Stimulated activated CD4-positive, alpha-beta T cell treated with anti-CD3 and anti-CD28 coated beads, Interleukin-12 subunit alpha, Interleukin-12 subunit beta, amount 100 ng/mL, for 48 hours (primary cell): ENCODE results near the gene CFAP119.
A peak's percentile ranks its signal among the peaks of the same experiment; 100 is the strongest.

Experiments
- DNase-seq, 3 donors: peaks; one replicate each; pipeline ENCODE4 v3.0.0-alpha.2; 2020; ENCODE audit warnings: low read depth in 2 of 3, low spot score in 1 of 3

Gene CFAP119

DNA sequence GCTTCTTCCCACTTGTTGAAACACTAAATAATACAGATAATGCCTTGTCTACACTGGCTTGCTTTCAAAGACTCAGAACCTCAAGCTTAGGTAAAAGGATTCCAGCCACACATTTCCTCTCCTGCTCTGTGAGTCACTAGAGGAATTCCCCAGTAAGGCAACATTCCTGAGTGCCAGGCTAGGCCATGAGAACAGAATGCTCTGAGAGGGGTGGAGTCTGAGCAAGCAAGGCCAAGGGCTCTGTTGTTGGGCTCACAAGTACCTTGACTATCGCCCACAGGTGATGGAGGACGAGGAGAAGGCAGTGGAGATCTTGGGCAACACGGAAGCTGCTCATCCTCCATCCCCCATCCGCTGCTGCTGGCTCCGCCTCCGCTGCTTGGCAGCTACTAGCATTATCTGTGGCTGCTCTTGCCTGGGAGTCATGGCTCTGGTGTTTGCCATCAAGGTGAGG, 20.4 kb downstream of the CFAP119 start:
- DNase-seq = no peak

DNA sequence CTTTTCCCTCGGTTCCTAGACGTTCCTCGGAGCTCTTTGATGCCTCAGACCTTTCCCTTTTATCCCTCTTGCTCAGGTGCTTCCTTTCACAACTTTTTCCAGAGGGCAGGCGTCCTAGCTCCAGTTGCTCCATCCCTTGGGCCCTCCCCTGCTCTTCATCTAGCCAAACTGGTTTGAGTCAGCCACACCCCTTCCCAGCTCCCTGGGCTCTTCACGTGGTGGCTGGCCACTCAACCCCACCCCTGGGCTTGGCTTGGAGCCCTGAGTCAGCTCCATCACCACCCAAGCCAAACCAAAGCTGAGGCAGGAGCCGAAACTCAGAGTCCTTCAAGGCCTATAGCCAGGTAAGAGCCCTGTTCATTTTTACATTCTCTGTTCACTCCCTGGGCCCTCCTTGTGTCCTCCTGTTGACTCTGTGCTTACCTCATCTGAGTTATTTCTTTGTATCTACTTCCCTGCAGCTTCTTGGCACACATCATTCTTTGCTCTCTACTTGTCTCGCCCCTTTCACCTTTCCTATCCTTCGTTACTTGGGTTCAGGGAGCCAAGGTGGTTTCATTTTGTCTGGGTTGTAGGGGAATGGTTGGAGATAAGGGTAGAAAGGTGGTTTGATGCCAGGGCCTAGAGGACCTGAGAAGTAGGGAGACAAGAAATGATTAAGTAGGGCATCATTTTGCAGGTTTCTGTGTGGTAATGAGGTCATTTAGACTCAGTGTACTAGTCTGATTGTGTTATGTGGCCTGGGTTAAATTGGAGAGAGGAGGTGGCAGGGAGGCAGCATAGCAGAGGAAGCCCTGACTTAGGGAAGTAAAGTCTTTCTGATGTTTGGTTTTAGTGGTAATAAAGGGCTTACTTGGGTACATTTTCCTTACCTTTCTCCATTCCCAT, 21.3 kb downstream of the CFAP119 start:
- no peak for DNase-seq

DNA sequence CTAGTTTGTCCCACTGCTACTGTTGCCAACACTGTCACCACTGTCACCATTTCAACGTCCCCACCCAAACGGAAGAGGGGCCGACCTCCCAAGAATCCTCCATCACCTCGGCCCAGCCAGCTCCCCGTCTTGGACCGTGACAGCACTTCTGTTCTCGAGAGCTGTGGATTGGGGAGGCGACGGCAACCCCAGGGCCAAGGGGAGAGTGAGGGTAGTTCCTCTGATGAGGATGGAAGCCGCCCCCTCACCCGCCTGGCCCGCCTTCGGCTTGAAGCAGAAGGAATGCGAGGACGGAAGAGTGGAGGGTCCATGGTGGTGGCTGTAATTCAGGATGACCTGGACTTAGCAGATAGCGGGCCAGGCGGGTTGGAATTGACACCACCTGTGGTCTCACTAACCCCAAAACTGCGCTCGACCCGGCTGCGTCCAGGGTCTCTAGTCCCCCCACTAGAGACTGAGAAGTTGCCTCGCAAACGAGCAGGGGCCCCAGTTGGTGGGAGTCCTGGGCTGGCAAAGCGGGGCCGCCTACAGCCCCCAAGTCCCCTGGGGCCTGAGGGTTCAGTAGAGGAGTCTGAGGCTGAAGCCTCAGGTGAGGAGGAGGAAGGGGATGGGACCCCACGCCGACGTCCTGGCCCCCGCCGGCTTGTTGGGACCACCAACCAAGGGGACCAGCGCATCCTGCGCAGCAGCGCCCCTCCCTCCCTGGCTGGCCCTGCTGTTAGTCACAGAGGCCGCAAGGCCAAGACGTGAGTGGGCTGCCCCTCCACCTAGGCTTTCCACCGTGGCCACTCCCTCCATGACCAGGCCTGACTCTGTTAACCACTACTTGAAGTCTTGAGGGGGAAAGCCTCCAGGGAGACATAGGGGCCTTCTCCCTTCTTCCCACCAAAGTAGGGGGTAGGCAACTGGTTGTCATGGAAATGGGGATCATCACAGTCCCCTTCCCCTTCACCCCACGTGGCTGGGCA, 22.6 kb downstream of the CFAP119 start:
- DNase-seq = no peak

DNA sequence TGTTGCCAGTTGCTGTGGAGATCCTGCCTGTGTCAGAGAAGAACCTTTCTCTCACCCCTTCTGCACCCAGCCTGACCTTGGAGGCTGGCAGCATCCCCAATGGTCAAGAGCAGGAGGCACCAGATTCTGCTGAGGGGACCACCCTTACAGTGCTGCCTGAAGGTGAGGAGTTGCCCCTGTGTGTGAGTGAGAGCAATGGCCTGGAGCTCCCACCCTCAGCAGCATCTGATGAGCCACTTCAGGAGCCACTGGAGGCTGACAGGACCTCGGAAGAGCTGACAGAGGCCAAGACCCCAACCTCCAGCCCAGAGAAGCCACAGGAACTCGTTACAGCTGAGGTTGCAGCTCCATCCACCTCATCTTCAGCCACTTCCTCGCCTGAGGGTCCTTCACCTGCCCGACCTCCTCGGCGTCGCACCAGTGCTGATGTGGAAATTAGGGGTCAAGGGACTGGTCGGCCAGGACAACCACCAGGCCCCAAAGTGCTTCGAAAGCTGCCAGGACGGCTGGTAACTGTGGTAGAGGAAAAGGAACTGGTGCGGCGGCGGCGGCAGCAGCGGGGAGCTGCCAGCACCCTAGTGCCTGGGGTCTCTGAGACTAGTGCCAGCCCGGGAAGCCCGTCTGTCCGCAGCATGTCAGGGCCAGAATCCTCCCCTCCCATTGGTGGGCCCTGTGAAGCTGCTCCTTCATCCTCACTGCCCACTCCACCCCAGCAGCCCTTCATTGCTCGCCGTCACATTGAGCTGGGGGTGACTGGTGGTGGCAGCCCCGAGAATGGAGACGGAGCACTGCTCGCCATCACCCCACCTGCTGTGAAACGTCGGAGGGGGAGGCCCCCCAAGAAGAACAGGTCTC, 23.8 kb downstream of the CFAP119 start:
- no peak for DNase-seq

DNA sequence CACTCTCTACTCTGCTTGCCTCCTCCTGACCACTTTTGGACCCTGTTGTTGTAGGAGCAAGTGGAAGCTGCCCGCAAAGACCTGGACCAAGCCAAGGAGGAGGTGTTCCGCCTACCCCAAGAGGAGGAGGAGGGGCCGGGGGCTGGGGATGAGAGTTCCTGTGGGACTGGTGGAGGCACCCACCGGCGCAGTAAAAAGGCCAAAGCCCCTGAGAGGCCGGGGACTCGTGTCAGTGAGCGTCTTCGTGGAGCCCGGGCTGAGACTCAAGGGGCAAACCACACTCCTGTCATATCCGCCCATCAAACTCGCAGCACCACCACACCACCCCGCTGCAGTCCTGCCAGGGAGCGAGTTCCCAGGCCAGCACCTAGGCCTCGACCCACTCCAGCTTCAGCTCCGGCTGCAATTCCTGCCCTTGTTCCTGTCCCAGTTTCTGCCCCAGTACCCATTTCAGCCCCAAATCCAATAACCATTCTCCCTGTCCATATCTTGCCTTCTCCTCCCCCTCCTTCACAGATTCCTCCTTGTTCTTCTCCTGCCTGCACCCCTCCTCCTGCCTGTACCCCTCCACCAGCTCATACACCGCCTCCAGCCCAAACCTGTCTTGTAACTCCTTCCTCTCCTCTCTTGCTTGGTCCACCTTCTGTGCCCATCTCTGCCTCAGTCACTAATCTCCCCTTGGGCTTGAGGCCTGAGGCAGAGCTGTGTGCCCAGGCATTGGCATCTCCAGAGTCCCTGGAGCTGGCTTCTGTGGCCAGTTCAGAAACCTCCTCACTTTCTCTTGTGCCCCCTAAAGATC, 24.7 kb downstream of the CFAP119 start:
- no peak for DNase-seq

DNA sequence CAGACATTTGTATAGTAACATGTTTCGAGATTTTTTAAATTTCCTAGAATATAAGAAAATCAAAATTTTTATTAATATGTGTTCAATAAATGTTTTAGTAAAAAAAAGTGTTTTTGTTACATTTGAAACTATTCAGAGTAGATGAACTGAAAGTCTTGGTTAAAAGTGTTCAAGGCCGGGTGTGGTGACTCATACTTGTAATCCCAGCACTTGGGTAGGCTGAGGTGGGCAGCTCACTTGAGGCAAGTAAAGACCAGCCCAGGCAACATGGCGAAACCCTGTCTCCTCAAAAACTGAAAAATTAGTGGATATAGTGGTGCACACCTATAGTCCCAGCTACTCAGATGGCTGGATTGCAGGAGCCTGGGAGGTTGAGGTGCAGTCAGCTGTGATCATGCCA, 30.5 kb downstream of the CFAP119 start:
- no peak for DNase-seq

DNA sequence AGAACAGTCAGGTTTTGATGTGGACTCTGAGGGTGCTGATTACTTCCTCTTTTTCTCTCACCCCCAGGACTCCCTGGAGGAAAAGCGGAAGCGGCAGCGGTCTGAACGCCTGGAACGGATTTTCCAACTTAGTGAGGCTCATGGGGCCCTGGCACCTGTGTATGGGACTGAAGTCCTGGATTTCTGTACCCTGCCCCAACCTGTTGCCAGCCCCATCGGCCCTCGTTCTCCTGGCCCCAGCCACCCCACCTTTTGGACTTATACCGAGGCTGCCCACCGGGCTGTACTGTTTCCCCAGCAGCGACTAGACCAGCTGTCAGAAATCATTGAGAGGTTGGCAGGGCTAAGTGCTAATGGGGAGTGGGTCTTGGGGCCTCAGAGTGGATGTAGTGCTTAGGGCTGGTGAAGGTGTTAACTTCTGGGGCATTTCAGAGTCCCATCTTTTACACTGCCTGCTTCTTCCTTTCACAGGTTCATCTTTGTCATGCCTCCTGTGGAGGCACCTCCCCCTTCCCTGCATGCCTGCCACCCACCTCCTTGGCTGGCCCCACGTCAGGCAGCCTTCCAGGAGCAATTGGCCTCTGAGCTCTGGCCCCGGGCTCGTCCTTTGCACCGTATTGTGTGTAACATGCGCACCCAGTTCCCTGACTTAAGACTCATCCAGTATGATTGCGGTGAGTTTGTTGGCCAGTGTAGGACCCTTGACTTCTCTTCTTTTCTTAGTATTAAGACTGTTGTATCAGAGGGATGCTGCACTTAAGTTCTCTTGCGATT, 32.8 kb downstream of the CFAP119 start:
- DNase-seq = no peak

DNA sequence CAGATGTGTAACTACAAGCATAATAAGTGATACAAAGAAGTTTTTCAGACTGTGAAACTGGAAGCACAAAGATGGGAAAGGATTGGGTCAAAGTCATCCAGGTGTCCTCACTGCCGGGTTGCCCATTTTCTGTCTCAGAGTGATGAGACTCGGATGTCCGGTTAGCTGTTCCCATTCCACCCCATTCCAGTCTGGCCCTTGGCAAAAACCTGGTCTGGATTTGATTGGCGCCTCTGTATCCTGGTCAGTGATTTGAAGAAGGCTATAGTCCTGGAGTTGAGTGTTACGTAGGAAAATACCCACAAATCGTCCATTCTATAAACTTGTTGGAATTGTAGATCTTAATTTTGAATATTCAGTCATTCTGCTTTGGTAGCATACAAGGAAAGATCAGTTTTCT, 33.5 kb downstream of the CFAP119 start:
- no peak for DNase-seq

DNA sequence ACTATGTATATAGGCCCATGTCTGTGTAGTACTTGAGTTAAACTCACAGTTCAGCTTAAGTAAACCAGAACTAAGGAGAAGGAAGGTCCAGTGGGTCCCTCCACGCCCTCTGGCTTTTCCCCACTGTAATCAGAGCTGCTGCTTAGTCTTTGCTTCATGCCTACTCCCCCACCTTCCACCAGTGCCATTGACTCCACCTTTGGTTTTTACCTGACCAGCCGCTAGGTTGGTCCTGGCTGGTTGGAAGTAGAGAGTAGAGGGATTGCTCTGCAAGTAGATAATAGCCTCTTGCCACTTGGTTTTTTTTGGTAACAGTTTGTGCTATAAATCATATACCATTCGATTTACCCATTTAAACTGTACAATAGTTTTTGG, 36.5 kb downstream of the CFAP119 start:
- DNase-seq = no peak

DNA sequence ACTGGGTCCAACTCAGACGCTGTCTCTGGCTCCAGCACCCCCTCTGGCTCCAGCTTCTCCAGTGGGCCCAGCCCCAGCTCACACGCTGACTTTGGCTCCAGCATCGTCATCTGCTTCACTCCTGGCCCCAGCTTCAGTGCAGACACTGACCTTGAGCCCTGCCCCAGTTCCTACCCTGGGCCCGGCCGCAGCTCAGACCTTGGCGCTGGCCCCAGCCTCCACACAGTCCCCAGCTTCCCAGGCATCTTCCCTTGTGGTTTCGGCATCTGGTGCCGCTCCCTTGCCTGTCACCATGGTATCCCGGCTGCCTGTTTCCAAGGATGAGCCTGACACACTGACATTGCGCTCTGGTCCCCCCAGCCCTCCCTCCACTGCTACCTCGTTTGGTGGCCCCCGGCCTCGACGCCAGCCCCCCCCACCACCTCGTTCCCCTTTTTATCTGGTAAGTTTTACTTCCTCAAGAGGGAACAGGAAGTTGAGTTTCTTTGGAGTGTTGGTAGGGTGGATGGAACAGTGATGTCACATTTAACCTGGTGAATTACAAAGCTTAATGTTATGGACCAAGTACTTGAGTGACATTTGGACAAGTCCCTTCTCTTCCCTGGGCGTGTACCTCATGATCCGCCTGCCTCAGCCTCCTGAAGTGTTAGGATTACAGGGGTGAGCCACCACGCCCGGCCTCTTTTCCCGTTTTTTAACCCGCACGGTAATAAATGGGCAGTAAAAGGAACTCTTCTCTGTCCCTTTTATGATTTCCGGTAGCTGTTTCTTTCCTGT, 37.0 kb downstream of the CFAP119 start:
- DNase-seq = no peak

DNA sequence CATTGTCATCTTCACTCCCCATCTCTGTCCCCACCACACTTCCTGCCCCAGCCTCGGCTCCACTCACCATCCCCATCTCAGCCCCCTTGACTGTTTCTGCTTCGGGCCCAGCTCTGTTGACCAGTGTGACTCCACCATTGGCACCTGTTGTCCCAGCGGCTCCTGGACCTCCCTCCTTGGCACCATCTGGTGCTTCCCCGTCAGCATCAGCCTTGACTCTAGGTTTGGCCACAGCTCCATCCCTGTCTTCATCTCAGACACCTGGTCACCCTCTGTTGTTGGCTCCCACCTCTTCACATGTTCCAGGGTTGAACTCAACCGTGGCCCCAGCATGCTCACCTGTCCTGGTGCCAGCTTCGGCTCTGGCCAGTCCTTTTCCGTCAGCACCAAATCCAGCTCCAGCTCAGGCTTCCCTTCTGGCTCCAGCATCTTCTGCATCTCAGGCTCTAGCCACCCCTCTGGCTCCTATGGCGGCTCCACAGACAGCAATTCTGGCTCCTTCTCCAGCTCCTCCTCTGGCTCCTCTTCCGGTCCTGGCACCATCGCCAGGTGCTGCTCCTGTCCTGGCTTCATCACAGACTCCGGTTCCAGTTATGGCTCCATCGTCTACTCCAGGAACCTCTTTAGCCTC, 38.0 kb downstream of the CFAP119 start:
- no peak for DNase-seq

DNA sequence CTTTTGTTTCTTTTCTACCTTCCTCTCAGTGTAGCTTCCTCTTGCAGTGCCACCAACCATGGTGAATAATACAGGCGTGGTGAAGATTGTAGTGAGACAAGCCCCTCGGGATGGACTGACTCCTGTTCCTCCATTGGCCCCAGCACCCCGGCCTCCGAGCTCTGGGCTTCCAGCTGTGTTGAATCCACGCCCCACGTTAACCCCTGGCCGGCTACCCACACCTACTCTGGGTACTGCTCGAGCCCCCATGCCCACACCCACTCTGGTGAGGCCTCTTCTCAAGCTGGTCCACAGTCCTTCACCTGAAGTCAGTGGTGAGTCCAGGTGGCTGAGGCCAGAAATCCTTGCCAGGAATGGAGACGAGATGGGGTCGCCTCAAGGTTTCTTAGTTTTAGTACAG, 38.9 kb downstream of the CFAP119 start:
- DNase-seq = no peak

DNA sequence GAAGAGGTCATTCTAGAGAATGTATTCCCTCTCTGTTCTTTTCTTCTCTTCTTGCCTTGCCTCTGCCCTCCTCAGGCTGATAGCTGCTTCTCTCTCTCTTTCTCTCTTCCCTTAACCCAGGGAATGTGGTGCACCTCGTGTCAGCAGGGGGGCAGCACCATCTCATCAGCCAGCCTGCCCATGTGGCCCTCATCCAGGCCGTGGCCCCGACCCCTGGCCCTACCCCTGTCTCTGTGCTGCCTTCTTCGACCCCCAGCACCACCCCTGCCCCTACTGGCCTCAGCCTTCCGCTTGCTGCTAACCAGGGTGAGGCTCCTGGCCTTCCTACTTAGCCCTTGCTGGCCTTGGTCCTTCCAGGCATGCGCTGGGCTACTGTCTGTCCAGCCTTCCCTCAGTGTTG, 39.4 kb downstream of the CFAP119 start:
- DNase-seq = no peak

DNA sequence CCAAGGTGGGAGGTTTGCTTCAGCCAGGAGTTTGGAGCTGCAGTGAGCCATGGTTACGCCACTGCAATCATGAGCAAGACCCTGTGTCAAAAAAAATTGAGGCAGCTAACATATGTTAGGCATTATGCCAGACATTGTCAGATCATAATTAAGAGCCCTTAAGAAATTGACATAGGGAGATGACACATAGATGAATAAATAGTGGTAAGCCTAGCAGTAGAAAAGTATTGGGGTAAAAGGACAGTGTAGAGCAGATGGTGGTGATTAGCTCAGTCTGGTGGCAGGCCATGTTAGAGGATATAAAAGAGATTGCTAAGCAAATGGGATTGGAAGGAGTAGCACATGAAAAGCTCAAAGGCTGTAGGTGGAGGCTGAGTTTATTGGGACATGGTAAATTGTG, 40.3 kb downstream of the CFAP119 start:
- DNase-seq = no peak

DNA sequence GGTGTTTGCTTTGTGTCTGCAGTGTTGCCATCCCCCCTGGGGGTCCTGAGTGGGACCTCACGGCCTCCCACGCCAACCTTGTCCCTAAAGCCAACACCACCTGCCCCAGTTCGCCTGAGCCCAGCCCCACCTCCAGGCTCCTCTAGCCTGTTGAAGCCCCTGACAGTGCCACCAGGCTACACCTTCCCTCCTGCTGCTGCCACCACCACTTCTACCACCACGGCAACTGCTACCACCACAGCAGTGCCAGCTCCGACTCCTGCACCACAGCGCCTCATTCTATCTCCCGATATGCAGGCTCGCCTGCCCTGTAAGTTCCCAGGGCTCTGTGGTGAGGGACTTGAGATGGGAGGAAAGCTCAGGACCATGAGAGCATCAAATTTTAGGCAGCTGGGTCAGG, 40.7 kb downstream of the CFAP119 start:
- no peak for DNase-seq

DNA sequence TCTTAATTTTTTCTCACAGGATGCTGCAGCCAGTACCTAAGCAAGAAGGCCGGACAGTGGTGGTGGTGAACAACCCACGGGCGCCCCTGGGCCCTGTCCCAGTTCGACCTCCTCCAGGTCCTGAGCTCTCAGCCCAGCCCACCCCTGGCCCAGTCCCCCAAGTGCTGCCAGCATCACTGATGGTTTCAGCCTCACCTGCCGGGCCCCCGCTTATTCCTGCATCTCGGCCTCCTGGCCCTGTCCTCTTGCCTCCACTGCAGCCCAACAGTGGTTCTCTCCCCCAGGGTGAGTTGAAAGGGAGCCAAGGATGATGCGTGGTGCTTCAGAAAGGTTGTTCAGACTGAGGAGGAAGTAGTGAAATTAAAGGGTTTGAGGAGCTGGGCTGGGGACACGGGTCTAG, 41.2 kb downstream of the CFAP119 start:
- no peak for DNase-seq

DNA sequence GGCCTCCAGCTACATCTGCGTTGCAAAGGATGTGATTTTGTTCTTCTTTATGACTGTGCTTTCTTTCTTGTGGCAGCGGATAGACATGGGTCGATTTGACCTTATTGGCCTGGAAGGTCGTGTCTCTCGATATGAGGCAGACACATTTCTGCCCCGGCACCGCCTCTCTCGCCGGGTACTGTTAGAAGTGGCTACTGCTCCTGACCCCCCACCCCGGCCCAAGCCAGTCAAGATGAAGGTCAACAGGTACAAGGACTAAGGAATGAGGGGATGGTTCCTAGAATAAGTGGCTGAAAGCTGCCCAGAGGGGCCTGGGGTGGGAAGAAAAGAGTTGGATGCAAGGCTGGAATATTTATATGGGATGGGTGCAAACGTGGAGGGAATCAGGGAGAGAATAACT, 41.8 kb downstream of the CFAP119 start:
- DNase-seq = no peak

DNA sequence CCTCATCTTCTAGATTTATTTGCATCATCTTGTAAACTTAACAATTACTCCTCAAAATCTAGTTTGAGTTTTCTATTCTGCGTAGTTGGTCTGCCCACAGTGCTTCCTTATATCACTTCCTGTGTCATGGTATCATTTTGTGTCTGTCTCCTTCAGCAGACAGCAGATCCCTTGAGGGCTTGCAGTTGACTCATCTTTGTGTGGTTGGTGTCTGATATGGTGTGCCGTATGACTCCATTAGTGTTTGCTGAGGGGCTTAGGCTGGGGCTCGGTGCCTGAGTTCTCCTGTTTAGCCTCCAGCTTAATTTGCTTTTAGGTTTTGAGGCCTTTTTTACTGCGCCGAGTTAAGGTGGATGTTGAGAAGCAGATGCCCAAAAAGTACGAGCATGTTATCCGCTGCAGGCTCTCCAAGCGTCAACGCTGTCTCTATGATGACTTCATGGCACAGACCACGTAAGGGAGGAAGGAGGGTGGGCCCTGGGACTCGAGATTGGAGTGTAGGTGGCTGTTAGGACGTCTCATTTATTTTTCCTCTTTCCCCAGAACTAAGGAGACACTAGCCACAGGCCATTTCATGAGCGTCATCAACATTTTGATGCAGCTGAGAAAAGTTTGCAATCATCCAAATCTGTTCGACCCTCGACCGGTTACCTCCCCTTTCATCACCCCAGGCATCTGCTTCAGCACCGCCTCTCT, 46.0 kb downstream of the CFAP119 start:
- DNase-seq = peak in 2 of 3 donors; percentile 17 to 37
